GM18951 (cell line): ENCODE data around the gene EHD1.

ENCODE experiments used
- POLR2A ChIP-seq: IDR thresholded peaks from 4 replicates; pipeline ENCODE4 v1.6.1; 2011; ENCODE audit warnings: mild to moderate bottlenecking; ENCODE audit not compliant: insufficient read length, insufficient read depth; ENCODE audit errors: extremely low read depth
- in situ Hi-C: fragments of 300-500 bp; cut with MboI; formaldehyde crosslinking; loops from one replicate; pipeline ENCODE4 v1.12.0; 2022; ENCODE audit warnings: low sequenced_read_pairs, mixed read lengths, inconsistent platforms; ENCODE audit not compliant: unreplicated experiment

EHD1 gene

DNA sequence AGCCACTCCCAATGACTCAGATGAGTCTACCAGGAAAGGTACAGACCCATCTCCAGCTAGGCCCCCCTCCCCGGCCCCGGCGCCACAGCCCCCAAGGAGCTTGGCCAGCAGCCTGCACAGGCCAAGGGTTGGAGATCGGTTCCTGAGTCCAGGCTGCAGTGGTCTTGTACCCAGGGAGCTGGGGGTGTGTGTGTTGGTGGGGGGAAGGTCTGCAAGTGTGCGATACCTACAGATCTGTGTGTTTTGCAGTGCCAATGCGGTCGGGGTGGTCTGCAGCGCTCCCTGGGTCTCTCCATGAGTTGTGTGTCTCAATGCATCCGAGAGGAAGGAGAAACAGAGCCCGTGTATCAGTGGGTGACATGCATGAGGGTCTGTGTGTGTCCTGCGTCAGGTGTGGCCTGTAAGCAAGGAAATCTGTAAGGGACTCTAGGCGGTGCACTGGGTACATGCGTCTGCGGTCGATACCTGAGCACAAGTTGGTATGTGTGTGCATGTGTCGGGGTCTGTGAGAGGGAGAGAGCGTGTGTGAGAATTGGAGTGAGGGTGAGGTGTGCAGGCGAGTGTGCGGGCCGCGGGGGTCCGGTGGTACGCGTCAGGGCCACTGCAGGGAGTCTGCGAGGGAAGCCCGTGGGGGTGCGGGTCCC lies 34.6 kb downstream of the EHD1 start:
- no peak for TF ChIP-seq POLR2A
- in situ Hi-C loops = no loop called here

- TF ChIP-seq POLR2A = no peak
- in situ Hi-C loops = no loop called here
Observed at GRCh38 chr11:64842851-64843685, 35.4 kb downstream of the EHD1 start.

- TF ChIP-seq POLR2A = no peak
- in situ Hi-C loops = no loop called here
Observed at GRCh38 chr11:64842366-64842759, 36.1 kb downstream of the EHD1 start.

- in situ Hi-C loops = no loop called here
- no peak for TF ChIP-seq POLR2A
Observed at GRCh38 chr11:64841592-64842365, 36.6 kb downstream of the EHD1 start.

DNA sequence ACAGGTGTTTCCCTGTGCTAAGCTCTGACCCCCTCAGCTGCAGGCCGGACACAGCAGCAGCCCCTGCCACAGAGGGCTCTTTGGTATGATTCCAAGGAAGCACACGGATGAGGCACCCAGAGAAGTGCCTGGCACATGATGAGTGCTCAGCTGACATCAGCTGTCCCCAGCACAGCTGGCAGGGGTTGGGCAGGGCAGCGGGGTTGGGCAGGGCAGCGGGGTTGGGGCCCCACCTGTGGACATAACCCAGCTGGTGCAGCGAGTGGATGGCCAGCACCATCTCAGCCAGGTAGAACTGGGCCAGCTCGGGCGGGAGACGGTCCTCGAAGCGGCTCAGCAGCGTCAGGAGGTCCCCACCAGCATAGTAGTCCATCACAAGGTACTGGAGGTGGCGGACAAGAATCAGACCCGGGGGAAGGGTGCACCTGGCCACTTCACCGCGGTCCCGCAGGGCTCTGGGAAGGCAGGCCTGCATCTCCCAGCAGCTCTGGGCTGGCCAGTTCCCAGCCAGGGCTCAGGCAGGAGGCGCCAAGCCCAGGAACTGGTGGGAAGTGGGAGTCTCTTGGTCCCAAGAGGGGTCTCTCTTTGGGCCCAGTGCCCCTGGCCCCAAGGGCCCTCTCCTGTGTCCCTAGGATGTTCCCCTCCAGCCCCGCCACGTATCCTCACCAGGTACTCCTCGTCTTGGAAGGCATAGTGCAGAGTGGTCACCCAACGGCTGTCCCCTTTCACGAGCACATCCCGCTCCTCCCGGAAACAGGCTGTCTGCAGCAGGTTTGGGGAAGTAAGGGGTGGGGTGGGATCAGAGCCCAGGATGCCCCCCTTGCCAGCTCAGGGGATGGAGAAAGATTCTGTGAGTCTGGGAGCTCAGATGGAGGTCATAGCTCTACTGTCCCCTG lies 38.3 kb downstream of the EHD1 start:
- TF ChIP-seq POLR2A = no peak
- in situ Hi-C loops = no loop called here

DNA sequence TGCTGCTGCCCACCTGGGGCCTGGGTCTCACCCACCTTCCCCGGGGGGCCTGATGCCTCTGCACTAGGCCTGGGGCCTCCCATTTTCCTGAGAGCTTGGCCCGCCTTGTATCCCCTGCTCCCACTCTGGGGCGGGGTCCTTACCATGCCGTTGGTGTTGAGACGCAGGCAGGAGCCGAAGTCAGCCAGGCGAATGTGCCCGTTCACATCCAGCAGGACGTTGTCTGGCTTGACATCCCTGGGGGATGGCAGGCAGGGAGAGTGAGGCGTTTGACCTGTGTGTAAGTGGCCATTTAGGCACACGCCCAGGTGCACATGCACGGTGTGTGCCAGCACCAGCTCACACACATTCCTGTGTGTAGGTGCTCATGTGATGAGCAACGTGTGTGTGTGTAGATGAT lies 39.1 kb downstream of the EHD1 start:
- TF ChIP-seq POLR2A = no peak
- in situ Hi-C loops = no loop called here

- TF ChIP-seq POLR2A = no peak
- in situ Hi-C loops = no loop called here
Observed at GRCh38 chr11:64838600-64839334, 39.7 kb downstream of the EHD1 start.

GRCh38 chr11:64837887-64838351 lies 40.5 kb downstream of the EHD1 start:
- no peak for TF ChIP-seq POLR2A
- in situ Hi-C loops = no loop called here

- no peak for TF ChIP-seq POLR2A
- in situ Hi-C loops = no loop called here
Observed at GRCh38 chr11:64836448-64837072, 41.9 kb downstream of the EHD1 start.

- TF ChIP-seq POLR2A = no peak
- in situ Hi-C loops = no loop called here
Observed at GRCh38 chr11:64835616-64836447, 42.6 kb downstream of the EHD1 start.
